Measurements from ENCODE around the gene WDR48. TPM values are rescaled to one million over a fixed set of nuclear protein-coding genes. Genes with fewer than 3 reads are reported as not detected.

The WDR48 gene
- total and polyA plus RNA-seq, 9 donors = 20.7 to 55.5 (median 38.2) TPM

DNA sequence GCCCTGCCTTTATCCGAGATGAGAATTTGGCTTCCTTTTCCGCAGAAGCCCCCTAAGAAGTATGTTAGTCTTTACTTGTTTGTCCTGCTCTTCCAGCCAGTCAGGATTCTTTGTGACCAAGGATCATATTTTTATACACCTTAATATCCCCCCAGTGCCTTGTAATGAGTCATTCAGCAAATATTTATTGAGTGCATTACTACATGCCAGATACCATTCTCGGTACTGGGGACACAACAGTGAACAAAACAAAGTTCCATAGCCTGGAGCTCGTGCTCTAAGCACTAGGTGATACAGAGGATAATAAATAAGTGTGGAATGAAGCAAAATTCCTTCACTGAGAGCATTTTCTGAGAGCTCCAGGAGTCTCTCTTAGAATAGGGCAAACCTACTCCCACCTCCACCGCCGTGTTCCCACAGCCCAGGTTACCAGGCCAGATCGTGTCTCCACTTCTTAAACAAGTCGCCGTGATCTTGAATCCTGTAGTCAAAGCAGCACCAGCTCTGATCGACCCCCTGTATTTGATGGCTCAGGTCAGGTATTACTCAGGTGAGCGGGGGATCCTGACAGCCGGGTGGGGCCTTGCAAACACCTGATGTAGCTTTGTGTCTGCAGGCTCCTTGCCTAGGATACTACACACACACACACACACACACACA lies 74.2 kb downstream of the WDR48 start:
- Histone ChIP-seq H3K36me3 (no peaks in the 10 kb centered on the region), H3K27ac (no peak overlapping the region), H3K27me3 (no peaks in the 10 kb centered on the region), H3K9me3 (no peaks in the 10 kb centered on the region), H3K4me1 (ENCODE audit: insufficient read depth) (no peaks in the 10 kb centered on the region), H3K4me3 (no peak overlapping the region)
- no peak for TF ChIP-seq CTCF (IDR thresholded peaks at IDR 0.05)
- TF ChIP-seq EP300 (IDR thresholded peaks at IDR 0.05) = no peak
- TF ChIP-seq POLR2A (IDR thresholded peaks at IDR 0.05) = no peak
- DNase-seq = no peak
- 63 to 65% (median 65%) methylated on average over 12 of the region's 12 CpGs for whole genome bisulfite sequencing, 3 donors
- intact Hi-C loops (cut with DNase I) = loop anchor here (2.0 to 5.0 kb wide), 3 partner anchors 161 to 166 kb away; no protein-coding TSS in a partner anchor

DNA sequence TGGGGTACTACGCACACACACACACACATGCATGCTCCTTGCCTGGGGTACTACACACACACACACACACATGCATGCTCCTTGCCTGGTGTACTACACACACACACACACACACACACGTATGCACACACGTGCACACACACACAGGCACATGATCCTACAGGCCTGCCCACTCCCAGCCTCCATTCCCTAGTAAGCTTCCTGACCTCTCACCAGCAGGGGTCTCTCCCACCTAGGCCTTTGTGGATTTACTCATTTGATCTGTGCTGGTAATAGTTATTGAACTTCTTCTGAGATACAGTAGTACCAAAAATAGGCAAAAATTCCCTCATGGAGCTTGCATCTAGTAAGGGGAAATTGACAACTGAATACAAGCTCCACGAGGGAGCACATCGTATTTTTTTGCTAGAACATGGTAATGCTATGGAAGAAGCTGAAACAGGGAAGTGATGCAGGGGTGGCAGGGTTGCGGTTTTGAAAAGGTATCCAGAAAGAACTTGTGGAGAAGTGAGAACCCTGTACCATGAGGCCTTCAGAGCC lies 74.8 kb downstream of the WDR48 start:
- Histone ChIP-seq H3K36me3 (no peaks in the 10 kb centered on the region), H3K4me3 (no peak overlapping the region), H3K27me3 (no peaks in the 10 kb centered on the region), H3K27ac (no peak overlapping the region), H3K4me1 (ENCODE audit: insufficient read depth) (no peaks in the 10 kb centered on the region), H3K9me3 (no peaks in the 10 kb centered on the region)
- intact Hi-C loops (cut with DNase I) = loop anchor here (2.0 to 5.0 kb wide), 3 partner anchors 161 to 166 kb away; no protein-coding TSS in a partner anchor
- DNase-seq = peak in 2 of 5 donors; percentile 47 to 61
- no peak for TF ChIP-seq POLR2A (IDR thresholded peaks at IDR 0.05)
- peak; percentile 15 to 61 (median 52) for TF ChIP-seq CTCF (IDR thresholded peaks at IDR 0.05)
- WGBS, 3 donors = 54 to 62% (median 59%) methylated on average over 6 of the region's 6 CpGs

- TF ChIP-seq EP300 (IDR thresholded peaks at IDR 0.05) (no peak), CTCF (IDR thresholded peaks at IDR 0.05) (no peak), POLR2A (IDR thresholded peaks at IDR 0.05) (no peak)
- WGBS, 3 donors = 87 to 92% (median 88%) methylated on average over 7 of the region's 7 CpGs
- Histone ChIP-seq H3K36me3 (no peaks in the 10 kb centered on the region), H3K27ac (no peak overlapping the region), H3K27me3 (no peaks in the 10 kb centered on the region), H3K9me3 (no peaks in the 10 kb centered on the region), H3K4me3 (no peak overlapping the region), H3K4me1 (ENCODE audit: insufficient read depth) (no peaks in the 10 kb centered on the region)
- intact Hi-C loops (cut with DNase I) = loop anchor here (2.0 to 5.0 kb wide), 3 partner anchors 160 to 165 kb away; no protein-coding TSS in a partner anchor
- no peak for DNase-seq
These were observed 75.6 kb downstream of the WDR48 start for GRCh38 chr3:39127269-39127907.

- H3K4me1 ChIP-seq (ENCODE audit: insufficient read depth) = no peaks in the 10 kb centered on the region
- H3K27ac ChIP-seq = no peak overlapping the region
- intact Hi-C loops (cut with DNase I) = loop anchor here (2.0 to 5.0 kb wide), 3 partner anchors 159 to 164 kb away; no protein-coding TSS in a partner anchor
- H3K4me3 ChIP-seq = no peak overlapping the region
- H3K27me3 ChIP-seq = no peaks in the 10 kb centered on the region
- H3K36me3 ChIP-seq = no peaks in the 10 kb centered on the region
- TF ChIP-seq CTCF (IDR thresholded peaks at IDR 0.05) = no peak
- TF ChIP-seq POLR2A (IDR thresholded peaks at IDR 0.05) = no peak
- no peak for TF ChIP-seq EP300 (IDR thresholded peaks at IDR 0.05)
- no peaks in the 10 kb centered on the region for H3K9me3 ChIP-seq
- DNase-seq = no peak
- WGBS, 3 donors = 41 to 47% (median 43%) methylated on average over 1 of the region's 1 CpG
These were observed 76.1 kb downstream of the WDR48 start for GRCh38 chr3:39127908-39128304.

Measured in ovary (tissue), 9 donors.